Fibroblast of lung (primary cell): ENCODE data around the gene ACKR4.

Experiments
- EZH2 ChIP-seq: IDR thresholded peaks from 2 replicates; pipeline ENCODE4 v1.5.1; 2012; ENCODE audit warnings: low read length, control low read depth, mild to moderate bottlenecking; ENCODE audit errors: missing control alignments
- TF ChIP-seq, protein P1 (sequence below), 2 donors: IDR thresholded peaks in 1 of 2; conservative IDR thresholded peaks in 1 of 2; 1 replicate in 1 of 2; 2 replicates in 1 of 2; pipeline ENCODE4 v1.5.1; 2011 to 2012; ENCODE audit warnings: low read length in 2 of 2, control low read depth in 1 of 2, inconsistent platforms in 1 of 2, low read depth in 1 of 2, mild to moderate bottlenecking in 1 of 2

DNA sequence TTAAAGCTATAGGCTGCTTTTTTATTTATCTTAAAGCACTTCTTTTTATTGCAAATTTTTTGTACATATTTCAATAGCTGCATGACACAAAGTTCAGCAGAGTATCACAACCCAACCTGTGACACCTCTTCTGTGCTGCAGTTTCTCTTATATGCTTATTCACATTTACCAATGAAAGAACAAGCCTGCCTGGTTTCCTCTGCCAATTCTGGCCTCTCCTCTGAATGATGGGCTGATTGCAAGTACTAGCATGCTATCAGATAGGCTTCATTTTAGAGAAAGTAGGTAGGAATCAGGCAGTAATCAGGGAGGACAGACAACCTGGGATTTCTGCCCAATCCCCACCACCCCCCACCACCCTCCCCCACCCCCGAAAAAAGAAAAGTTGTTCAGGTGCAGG lies 26.6 kb downstream of the ACKR4 start:
- TF ChIP-seq, protein P1, sequence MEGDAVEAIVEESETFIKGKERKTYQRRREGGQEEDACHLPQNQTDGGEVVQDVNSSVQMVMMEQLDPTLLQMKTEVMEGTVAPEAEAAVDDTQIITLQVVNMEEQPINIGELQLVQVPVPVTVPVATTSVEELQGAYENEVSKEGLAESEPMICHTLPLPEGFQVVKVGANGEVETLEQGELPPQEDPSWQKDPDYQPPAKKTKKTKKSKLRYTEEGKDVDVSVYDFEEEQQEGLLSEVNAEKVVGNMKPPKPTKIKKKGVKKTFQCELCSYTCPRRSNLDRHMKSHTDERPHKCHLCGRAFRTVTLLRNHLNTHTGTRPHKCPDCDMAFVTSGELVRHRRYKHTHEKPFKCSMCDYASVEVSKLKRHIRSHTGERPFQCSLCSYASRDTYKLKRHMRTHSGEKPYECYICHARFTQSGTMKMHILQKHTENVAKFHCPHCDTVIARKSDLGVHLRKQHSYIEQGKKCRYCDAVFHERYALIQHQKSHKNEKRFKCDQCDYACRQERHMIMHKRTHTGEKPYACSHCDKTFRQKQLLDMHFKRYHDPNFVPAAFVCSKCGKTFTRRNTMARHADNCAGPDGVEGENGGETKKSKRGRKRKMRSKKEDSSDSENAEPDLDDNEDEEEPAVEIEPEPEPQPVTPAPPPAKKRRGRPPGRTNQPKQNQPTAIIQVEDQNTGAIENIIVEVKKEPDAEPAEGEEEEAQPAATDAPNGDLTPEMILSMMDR (conservative IDR thresholded peaks at IDR 0.05 in 1 of 2, IDR thresholded peaks at IDR 0.05 in 1 of 2; ENCODE audit: low read depth in 1 of 2, low read length in 2 of 2): no peak
- no peak for TF ChIP-seq EZH2
